Keratinocyte (primary cell): ENCODE results near the gene CAPZA3.

Experiments
- CTCF ChIP-seq, 3 experiments: IDR thresholded peaks in 1 of 3; conservative IDR thresholded peaks in 1 of 3; optimal IDR thresholded peaks in 1 of 3; 2 replicates in 2 of 3; 3 replicates in 1 of 3; pipeline versions ENCODE3 to v1.5.1; 2011; ENCODE audit warnings: low read length in 3 of 3, mild to moderate bottlenecking in 3 of 3, moderate library complexity in 2 of 3, control low read depth in 1 of 3, inconsistent platforms in 1 of 3; ENCODE audit not compliant: insufficient read depth in 2 of 3; ENCODE audit errors: extremely low read depth in 1 of 3
- EZH2 ChIP-seq: IDR thresholded peaks from one replicate; pipeline ENCODE4 v1.6.1; 2012; ENCODE audit warnings: inconsistent platforms, mild to moderate bottlenecking, low read length, moderate library complexity

GRCh38 chr12:18700271-18700670 lies 37.6 kb upstream of the CAPZA3 start:
- no peak for TF ChIP-seq CTCF (optimal IDR thresholded peaks at IDR 0.05 in 1 of 3, IDR thresholded peaks at IDR 0.05 in 1 of 3, conservative IDR thresholded peaks at IDR 0.05 in 1 of 3; ENCODE audit: extremely low read depth in 1 of 3, insufficient read depth in 2 of 3, low read length in 3 of 3)
- TF ChIP-seq EZH2, result no peak
